OCI-LY7 (cell line): Measurements from ENCODE around the gene NFYC. TPM values are rescaled to one million over a fixed set of nuclear protein-coding genes. Genes with fewer than 3 reads are reported as not detected.

Source experiments
- BruUV-seq: library from RNA; stranded (reverse); fragments of 400-500 nt; replicated peaks from 2 replicates; lab custom pipeline; 2021; lab: Mats Ljungman, UMichigan
- CTCF ChIA-PET: fragments of 300-600 bp; sonication (Branson Sonifier 250); formaldehyde crosslinking; loops from one replicate; lab custom pipeline; 2022; ENCODE audit warnings: antibody characterized with exemption; ENCODE audit not compliant: unreplicated experiment; lab: Charles Lee
- POLR2A ChIA-PET: fragments of 300-600 bp; sonication (Branson Sonifier 250); formaldehyde crosslinking; loops from one replicate; lab custom pipeline; 2022; ENCODE audit warnings: antibody characterized with exemption; lab: Charles Lee
- DNase-seq: peaks from one replicate; pipeline ENCODE4 v3.0.0-alpha.2; 2015; ENCODE audit warnings: low spot score
- H2AFZ ChIP-seq: fragments of 200-600 bp; sonication (generic), shearing (Covaris generic); 2 replicates; pipeline ENCODE4 v1.6.1; 2014; ENCODE audit warnings: mild to moderate bottlenecking, antibody characterized with exemption, low read length, moderate library complexity
- H3K27ac ChIP-seq: fragments of 200-600 bp; sonication (generic); 2 replicates; pipeline ENCODE4 v1.5.1; 2014; ENCODE audit warnings: mixed run types, low read depth, mild to moderate bottlenecking, moderate library complexity, low read length, inconsistent platforms; ENCODE audit not compliant: poor library complexity, severe bottlenecking
- H3K36me3 ChIP-seq: fragments of 200-600 bp; sonication (generic); 2 replicates; pipeline ENCODE4 v1.6.1; 2014; ENCODE audit warnings: mild to moderate bottlenecking, antibody characterized with exemption, low read length, moderate library complexity, mixed read lengths; ENCODE audit not compliant: insufficient read depth
- H3K4me1 ChIP-seq: fragments of 200-600 bp; sonication (generic); 2 replicates; pipeline ENCODE4 v1.5.1; 2014; ENCODE audit warnings: mild to moderate bottlenecking, low read length; ENCODE audit not compliant: insufficient read depth, poor library complexity, severe bottlenecking
- H3K4me2 ChIP-seq: fragments of 200-600 bp; sonication (generic); 2 replicates; pipeline ENCODE4 v1.6.1; 2014; ENCODE audit warnings: mild to moderate bottlenecking, low read length
- H3K4me3 ChIP-seq: fragments of 200-600 bp; sonication (generic); 2 replicates; pipeline ENCODE4 v1.5.1; 2014; ENCODE audit warnings: mild to moderate bottlenecking, low read depth, low read length; ENCODE audit not compliant: poor library complexity, severe bottlenecking
- H3K79me2 ChIP-seq: fragments of 200-600 bp; sonication (generic); 2 replicates; pipeline ENCODE4 v1.6.1; 2016; ENCODE audit warnings: low read depth, mild to moderate bottlenecking, low read length, moderate library complexity, mixed read lengths; ENCODE audit not compliant: insufficient read depth
- H3K9me2 ChIP-seq: fragments of 200-600 bp; sonication (generic); 2 replicates; pipeline ENCODE4 v1.6.1; 2016; ENCODE audit warnings: mild to moderate bottlenecking, low read length, mixed read lengths; ENCODE audit not compliant: insufficient read depth
- H3K9me3 ChIP-seq: fragments of 200-600 bp; sonication (generic); 2 replicates; pipeline ENCODE4 v1.6.1; 2014; ENCODE audit warnings: mild to moderate bottlenecking, mixed run types, low read length, mixed read lengths
- H4K20me1 ChIP-seq: fragments of 200-600 bp; sonication (generic); 2 replicates; pipeline ENCODE4 v1.6.1; 2014; ENCODE audit warnings: mild to moderate bottlenecking, antibody characterized with exemption, low read length, moderate library complexity, mixed read lengths; ENCODE audit not compliant: insufficient read depth
- CTCF ChIP-seq: fragments of 200-600 bp; sonication (generic); conservative IDR thresholded peaks from 2 replicates; pipeline ENCODE4 v1.5.1; 2014; ENCODE audit warnings: mild to moderate bottlenecking, antibody characterized with exemption, low read length, moderate library complexity, mixed read lengths
- EZH2phosphoT487 ChIP-seq: fragments of 200-600 bp; sonication (generic); IDR thresholded peaks from 2 replicates; pipeline ENCODE4 v1.6.1; 2018; ENCODE audit warnings: low read depth, borderline replicate concordance, mild to moderate bottlenecking, mixed run types, antibody characterized with exemption, low read length, moderate library complexity, mixed read lengths
- intact Hi-C: fragments of 100-400 bp; cut with micrococcal nuclease; formaldehyde crosslinking; loops from one replicate; pipeline ENCODE4 v1.10.0; 2022; ENCODE audit not compliant: unreplicated experiment
- total RNA-seq, 2 experiments: library from RNA; depleted of rRNA in 1 of 2; stranded (reverse); fragments of >200 nt in 1 of 2; shearing (Covaris generic) in 1 of 2; gene quantifications; 2 replicates each; pipeline ENCODE4 v1.2.3, GENCODE V29; 2014 to 2022

The NFYC gene
- total RNA-seq, 2 experiments from 2014 or later = 39.1 to 71.0 TPM

DNA sequence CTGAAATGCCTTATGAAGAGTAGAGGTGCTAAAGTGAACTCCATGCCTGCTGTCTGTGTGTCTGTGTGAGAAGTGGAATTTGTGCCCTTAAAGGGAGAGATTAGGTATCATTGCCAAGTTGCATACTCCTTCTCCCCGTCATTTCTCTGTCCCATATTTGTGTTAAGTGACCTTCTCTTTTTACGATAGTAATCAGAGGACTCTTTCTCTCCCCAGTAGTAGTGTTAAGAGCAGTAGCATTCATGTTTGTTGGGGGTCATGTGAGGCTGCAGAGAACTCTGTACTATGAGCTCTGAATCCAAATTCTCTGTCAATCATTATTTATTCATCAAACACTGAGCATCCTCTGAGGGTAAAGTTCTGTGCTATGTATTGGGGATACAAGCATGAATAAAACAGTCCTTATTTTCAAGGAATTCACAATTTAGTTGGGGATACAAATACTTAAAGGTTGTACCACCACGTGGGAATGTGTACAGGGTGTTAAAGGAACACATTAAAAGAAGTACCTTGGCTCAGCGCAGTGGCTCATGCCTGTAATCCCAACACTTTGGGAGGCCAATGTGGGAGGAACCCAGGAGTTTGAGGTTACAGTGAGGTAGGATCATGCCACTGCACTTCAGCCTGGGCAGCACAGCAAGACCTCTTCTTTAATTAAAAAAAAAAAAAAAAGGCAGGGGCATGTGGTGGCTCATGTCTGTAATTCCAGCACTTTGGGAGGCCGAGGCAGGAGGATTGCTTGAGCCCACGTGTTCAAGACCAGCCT is 67.3 kb downstream of the NFYC start:
- peaks cover 5% of the 10 kb centered on the region for H3K4me1 ChIP-seq
- no peak for TF ChIP-seq CTCF
- TF ChIP-seq EZH2phosphoT487 = no peak
- no peak overlapping the region for H3K27ac ChIP-seq
- no peaks in the 10 kb centered on the region for H4K20me1 ChIP-seq
- peaks cover 96% of the 10 kb centered on the region for H3K36me3 ChIP-seq
- DNase-seq = no peak
- H3K9me2 ChIP-seq = no peaks in the 10 kb centered on the region
- no peak overlapping the region for H3K4me3 ChIP-seq
- CTCF ChIA-PET = no interaction called here
- no peak overlapping the region for H3K4me2 ChIP-seq
- H2AFZ ChIP-seq = no peak overlapping the region
- POLR2A ChIA-PET = no interaction called here
- H3K79me2 ChIP-seq = no peaks in the 10 kb centered on the region
- intact Hi-C loops = no loop called here
- BruUV-seq = no TSS peak
- H3K9me3 ChIP-seq = no peaks in the 10 kb centered on the region

GRCh38 chr1:40760984-40761383 is 69.5 kb downstream of the NFYC start:
- no TSS peak for BruUV-seq
- H3K9me2 ChIP-seq = no peaks in the 10 kb centered on the region
- intact Hi-C loops = no loop called here
- H3K9me3 ChIP-seq = no peaks in the 10 kb centered on the region
- H3K79me2 ChIP-seq = no peaks in the 10 kb centered on the region
- H3K4me1 ChIP-seq = peaks cover 10% of the 10 kb centered on the region
- no peak overlapping the region for H3K4me2 ChIP-seq
- ChIA-PET POLR2A (no interaction called here), CTCF (no interaction called here)
- H2AFZ ChIP-seq = no peak overlapping the region
- DNase-seq = no peak
- H3K36me3 ChIP-seq = peaks cover 97% of the 10 kb centered on the region
- no peaks in the 10 kb centered on the region for H4K20me1 ChIP-seq
- H3K27ac ChIP-seq = no peak overlapping the region
- TF ChIP-seq EZH2phosphoT487 (no peak), CTCF (no peak)
- H3K4me3 ChIP-seq = no peak overlapping the region

DNA sequence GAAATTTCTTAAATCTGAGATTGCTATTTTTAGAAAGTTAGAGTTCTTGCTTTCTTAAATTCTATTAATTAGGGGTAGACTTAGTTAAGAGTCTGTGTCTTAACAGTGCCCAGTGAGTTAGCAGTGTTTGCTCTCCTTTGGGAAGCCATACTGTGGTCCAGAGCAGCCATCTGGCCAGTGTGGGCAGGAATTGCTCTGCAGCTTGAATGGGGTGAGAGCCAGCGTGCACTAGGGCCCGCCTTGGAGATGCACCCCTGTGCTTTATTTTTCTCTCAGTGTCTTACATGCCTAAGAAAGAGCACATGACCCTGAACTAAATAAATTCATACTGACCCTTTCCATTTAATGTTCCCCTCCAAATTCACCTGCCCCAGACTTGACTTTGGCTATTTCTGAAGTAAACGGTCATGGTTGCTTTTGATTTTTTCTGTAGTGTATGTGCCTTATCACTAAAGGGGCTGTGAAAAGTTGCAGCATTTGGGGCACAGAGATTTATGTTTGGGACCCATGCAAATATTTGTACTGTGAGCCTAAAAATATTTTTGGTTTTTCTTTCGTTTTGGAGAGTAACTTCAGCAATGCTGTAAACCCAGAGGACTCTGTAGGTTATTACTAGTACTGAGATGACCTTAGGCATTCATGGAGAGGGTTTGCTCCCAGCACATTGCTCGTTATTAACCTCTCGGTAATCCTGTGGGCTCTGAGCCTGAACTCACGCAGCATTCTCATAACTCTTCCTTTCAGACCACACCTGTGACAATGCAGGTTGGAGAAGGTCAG is 70.8 kb downstream of the NFYC start:
- Histone ChIP-seq H2AFZ (no peak overlapping the region), H3K36me3 (peaks cover 97% of the 10 kb centered on the region), H3K9me3 (no peaks in the 10 kb centered on the region), H3K27ac (no peak overlapping the region), H3K4me2 (no peak overlapping the region), H3K4me1 (peaks cover 10% of the 10 kb centered on the region), H3K9me2 (no peaks in the 10 kb centered on the region), H3K4me3 (no peak overlapping the region), H4K20me1 (no peaks in the 10 kb centered on the region), H3K79me2 (no peaks in the 10 kb centered on the region)
- TF ChIP-seq CTCF (no peak), EZH2phosphoT487 (no peak)
- POLR2A ChIA-PET = no interaction called here
- BruUV-seq = no TSS peak
- CTCF ChIA-PET = no interaction called here
- intact Hi-C loops = no loop called here
- DNase-seq = no peak
